Vagina (tissue), 2 donors: ENCODE data around the gene BRICD5. TPM values are rescaled to one million over a fixed set of nuclear protein-coding genes. Genes with fewer than 3 reads are reported as not detected.
A peak's percentile ranks its signal among the peaks of the same experiment; 100 is the strongest.

Experiments
- DNase-seq, 2 donors: peaks; one replicate each; pipeline ENCODE4 v3.0.0-alpha.2; 2017; ENCODE audit errors: extremely low spot score in 2 of 2
- H3K27ac ChIP-seq: fragments of 200-600 bp; sonication (generic); one replicate; pipeline ENCODE4 v1.5.1; 2019
- H3K27me3 ChIP-seq: fragments of 200-600 bp; sonication (generic); one replicate; pipeline ENCODE4 v1.5.1; 2019
- H3K36me3 ChIP-seq, 2 donors: fragments of 200-600 bp; sonication (generic); one replicate each; pipeline ENCODE4 v1.5.1; 2017 to 2019
- H3K4me1 ChIP-seq: fragments of 200-600 bp; sonication (generic); one replicate; pipeline ENCODE4 v1.5.1; 2019
- H3K4me3 ChIP-seq, 2 donors: fragments of 200-600 bp; sonication (generic); 1 replicate in 1 of 2; 2 replicates in 1 of 2; pipeline ENCODE4 v1.5.1; 2016 to 2019
- H3K9me3 ChIP-seq: fragments of 200-600 bp; sonication (generic); one replicate; pipeline ENCODE4 v1.5.1; 2019
- CTCF ChIP-seq, 3 experiments: fragments of 450-650 bp in 2 of 3; fragments of 200-600 bp in 1 of 3; sonication (generic) in 1 of 3; IDR thresholded peaks; one replicate each; pipeline ENCODE4 v1.5.1; 2017 to 2019; ENCODE audit warnings: antibody characterized with exemption in 3 of 3, mild to moderate bottlenecking in 2 of 3, moderate library complexity in 2 of 3
- POLR2A ChIP-seq, 2 donors: fragments of 450-650 bp; IDR thresholded peaks; one replicate each; pipeline ENCODE4 v1.6.1; 2017; ENCODE audit warnings: antibody characterized with exemption in 2 of 2, mild to moderate bottlenecking in 2 of 2, moderate library complexity in 2 of 2
- POLR2AphosphoS5 ChIP-seq, 2 donors: sonication (generic); formaldehyde crosslinking; IDR thresholded peaks; one replicate each; pipeline ENCODE4 v1.9.0; 2017; ENCODE audit warnings: antibody characterized with exemption in 2 of 2, mild to moderate bottlenecking in 2 of 2, low read depth in 1 of 2; ENCODE audit not compliant: insufficient read depth in 1 of 2
- intact Hi-C: fragments of 100-400 bp; cut with DNase I; formaldehyde crosslinking; loops from one replicate; pipeline ENCODE4 v1.15.1; 2023
- total RNA-seq: library from RNA; depleted of rRNA; stranded (reverse); fragments of >200 nt; gene quantifications from one replicate; pipeline ENCODE4 v1.2.3, GENCODE V29; 2016

BRICD5 gene
- total RNA-seq, 1 donor from 2014 or later, result 9.6 TPM

GRCh38 chr16:2208772-2209171, 1.9 kb downstream of the BRICD5 start:
- intact Hi-C loops, result no loop called here

GRCh38 chr16:2208308-2208707, 2.4 kb downstream of the BRICD5 start:
- H3K27me3 ChIP-seq, result no peaks in the 10 kb centered on the region
- intact Hi-C loops, result no loop called here
- TF ChIP-seq POLR2AphosphoS5 (IDR thresholded peaks at IDR 0.05; ENCODE audit: insufficient read depth in 1 of 2, low read depth in 1 of 2), result no peak
- no peak for TF ChIP-seq POLR2A (IDR thresholded peaks at IDR 0.05)
- no peak for TF ChIP-seq CTCF (IDR thresholded peaks at IDR 0.05)
- no peaks in the 10 kb centered on the region for H3K9me3 ChIP-seq
- no peak for DNase-seq
- peaks cover 34% of the 10 kb centered on the region for H3K4me1 ChIP-seq
- no peak overlapping the region for H3K4me3 ChIP-seq
- peaks cover 0 to 23% of the 10 kb centered on the region in 2 donors for H3K36me3 ChIP-seq
- H3K27ac ChIP-seq, result no peak overlapping the region

More at GRCh38 chr16:2208772-2209171, 1.9 kb downstream of the BRICD5 start:
- Histone ChIP-seq H3K27me3 (no peaks in the 10 kb centered on the region), H3K27ac (no peak overlapping the region), H3K36me3 (peaks cover 0 to 23% of the 10 kb centered on the region in 2 donors), H3K9me3 (no peaks in the 10 kb centered on the region), H3K4me3 (no peak overlapping the region), H3K4me1 (peaks cover 38% of the 10 kb centered on the region)
- TF ChIP-seq CTCF (IDR thresholded peaks at IDR 0.05), result no peak
- DNase-seq, result no peak

GRCh38 chr16:2207872-2208271, 2.8 kb downstream of the BRICD5 start:
- Histone ChIP-seq H3K27ac (no peak overlapping the region), H3K36me3 (peaks cover 0 to 23% of the 10 kb centered on the region in 2 donors), H3K4me1 (peaks cover 29% of the 10 kb centered on the region), H3K27me3 (no peaks in the 10 kb centered on the region), H3K4me3 (no peak overlapping the region), H3K9me3 (no peaks in the 10 kb centered on the region)
- no peak for DNase-seq
- intact Hi-C loops, result no loop called here
- TF ChIP-seq CTCF (IDR thresholded peaks at IDR 0.05) (no peak), POLR2AphosphoS5 (IDR thresholded peaks at IDR 0.05; ENCODE audit: insufficient read depth in 1 of 2, low read depth in 1 of 2) (no peak), POLR2A (IDR thresholded peaks at IDR 0.05) (no peak)

GRCh38 chr16:2206780-2207433, 3.8 kb downstream of the BRICD5 start:
- no peak for TF ChIP-seq POLR2A (IDR thresholded peaks at IDR 0.05)
- TF ChIP-seq POLR2AphosphoS5 (IDR thresholded peaks at IDR 0.05; ENCODE audit: insufficient read depth in 1 of 2, low read depth in 1 of 2), result no peak
- no peak for TF ChIP-seq CTCF (IDR thresholded peaks at IDR 0.05)
- no peak for DNase-seq
- peaks cover 0 to 23% of the 10 kb centered on the region in 2 donors for H3K36me3 ChIP-seq
- H3K27me3 ChIP-seq, result no peaks in the 10 kb centered on the region
- no peaks in the 10 kb centered on the region for H3K9me3 ChIP-seq
- peaks cover 20% of the 10 kb centered on the region for H3K4me1 ChIP-seq
- H3K4me3 ChIP-seq, result no peak overlapping the region
- no peak overlapping the region for H3K27ac ChIP-seq
- intact Hi-C loops, result no loop called here

- intact Hi-C loops, result no loop called here
- Histone ChIP-seq H3K4me1 (peaks cover 19% of the 10 kb centered on the region), H3K27ac (no peak overlapping the region), H3K9me3 (no peaks in the 10 kb centered on the region), H3K4me3 (peak overlapping the region; percentile 54 to 85), H3K36me3 (peaks cover 0 to 23% of the 10 kb centered on the region in 2 donors), H3K27me3 (no peaks in the 10 kb centered on the region)
- no peak for DNase-seq
- TF ChIP-seq POLR2AphosphoS5 (IDR thresholded peaks at IDR 0.05; ENCODE audit: insufficient read depth in 1 of 2, low read depth in 1 of 2), result no peak
- TF ChIP-seq POLR2A (IDR thresholded peaks at IDR 0.05), result no peak
- TF ChIP-seq CTCF (IDR thresholded peaks at IDR 0.05), result no peak
Measured at GRCh38 chr16:2206420-2206779, 4.3 kb downstream of the BRICD5 start.
